Right atrium auricular region (tissue), 2 donors: ENCODE results near the gene CNPY3. TPM values are rescaled to one million over a fixed set of nuclear protein-coding genes. Genes with fewer than 3 reads are reported as not detected.
"Not testable (repeated sequence)": the region's sequence is repeated elsewhere in the genome, so short reads cannot be mapped to it uniquely, and the experiment has no call there.

Source experiments
- DNase-seq: peaks from one replicate; pipeline ENCODE4 v3.0.0-alpha.2; 2019; ENCODE audit warnings: low spot score
- H3K27ac ChIP-seq, 2 donors: fragments of 200-600 bp; sonication (generic); 1 replicate in 1 of 2; 2 replicates in 1 of 2; pipeline ENCODE4 v1.5.1; 2016 to 2019
- H3K27me3 ChIP-seq, 2 donors: fragments of 200-600 bp; sonication (generic); one replicate each; pipeline versions ENCODE4 v1.5.1 to v1.6.0; 2017 to 2019
- H3K36me3 ChIP-seq: fragments of 200-600 bp; sonication (generic); one replicate; pipeline ENCODE4 v1.5.1; 2016
- H3K4me1 ChIP-seq, 2 donors: fragments of 200-600 bp; sonication (generic); one replicate each; pipeline versions ENCODE4 v1.5.1 to v1.6.0; 2017 to 2019
- H3K4me3 ChIP-seq, 2 donors: fragments of 200-600 bp; sonication (generic); 1 replicate in 1 of 2; 2 replicates in 1 of 2; pipeline ENCODE4 v1.5.1; 2017 to 2019; ENCODE audit warnings: mild to moderate bottlenecking in 1 of 2, moderate library complexity in 1 of 2
- H3K9me3 ChIP-seq, 2 donors: fragments of 200-600 bp; sonication (generic); one replicate each; pipeline ENCODE4 v1.5.1; 2019
- CTCF ChIP-seq, 2 donors: fragments of 200-600 bp; sonication (generic); IDR thresholded peaks; one replicate each; pipeline ENCODE4 v1.5.1; 2019; ENCODE audit warnings: antibody characterized with exemption in 2 of 2
- total RNA-seq, 2 donors: library from RNA; depleted of rRNA; stranded (reverse); fragments of >200 nt; gene quantifications; one replicate each; pipeline ENCODE4 v1.1.0, GENCODE V29; 2016

The CNPY3 gene
- total RNA-seq, 2 donors from 2014 or later = 22.0 to 26.5 TPM

GRCh38 chr6:42890311-42891198 is 38.7 kb upstream of the CNPY3 start:
- no peaks in the 10 kb centered on the region for H3K27me3 ChIP-seq
- DNase-seq = peak; percentile 91

DNA sequence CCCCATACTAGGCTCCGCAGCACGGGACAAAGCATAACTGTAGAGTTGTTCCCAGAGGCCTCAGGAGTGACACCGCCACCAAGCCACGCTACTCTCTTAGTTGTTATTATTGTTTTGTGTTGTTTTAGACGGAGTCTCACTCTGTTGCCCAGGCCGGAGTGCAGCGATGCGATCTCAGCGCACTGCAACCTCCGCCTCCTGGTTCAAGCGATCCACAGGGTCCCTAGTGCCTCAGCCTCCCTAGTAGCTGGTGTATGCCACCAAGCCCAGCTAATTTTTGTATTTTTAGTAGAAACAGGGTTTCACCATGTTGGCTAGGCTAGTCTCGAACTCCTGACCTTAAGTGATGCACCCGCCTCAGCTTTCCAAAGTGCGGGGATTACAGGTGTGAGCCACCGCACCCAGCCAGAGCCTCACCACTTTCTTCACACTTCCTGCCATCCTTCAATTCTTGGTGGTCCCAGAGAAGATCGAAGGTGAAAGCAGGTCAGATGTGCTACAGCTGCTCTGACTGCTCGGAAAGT is 38.0 kb upstream of the CNPY3 start:
- no peaks in the 10 kb centered on the region for H3K9me3 ChIP-seq
- peaks cover 0 to 27% of the 10 kb centered on the region in 2 donors for H3K4me1 ChIP-seq
- H3K27ac ChIP-seq = peak overlapping the region; percentile 85 to 92
- peak overlapping the region; percentile 82 to 86 for H3K4me3 ChIP-seq
- H3K36me3 ChIP-seq = peaks cover 6% of the 10 kb centered on the region
- no peak for DNase-seq
- TF ChIP-seq CTCF (IDR thresholded peaks at IDR 0.05) = no peak
- H3K27me3 ChIP-seq = no peaks in the 10 kb centered on the region

More at GRCh38 chr6:42890311-42891198, 38.7 kb upstream of the CNPY3 start:
- peaks cover 13% of the 10 kb centered on the region for H3K36me3 ChIP-seq
- peaks cover 0 to 27% of the 10 kb centered on the region in 2 donors for H3K4me1 ChIP-seq
- H3K9me3 ChIP-seq = no peaks in the 10 kb centered on the region
- H3K27ac ChIP-seq = peak overlapping the region; percentile 85 to 92
- H3K4me3 ChIP-seq = peak overlapping the region; percentile 82 to 86
- TF ChIP-seq CTCF (IDR thresholded peaks at IDR 0.05) = no peak

DNA sequence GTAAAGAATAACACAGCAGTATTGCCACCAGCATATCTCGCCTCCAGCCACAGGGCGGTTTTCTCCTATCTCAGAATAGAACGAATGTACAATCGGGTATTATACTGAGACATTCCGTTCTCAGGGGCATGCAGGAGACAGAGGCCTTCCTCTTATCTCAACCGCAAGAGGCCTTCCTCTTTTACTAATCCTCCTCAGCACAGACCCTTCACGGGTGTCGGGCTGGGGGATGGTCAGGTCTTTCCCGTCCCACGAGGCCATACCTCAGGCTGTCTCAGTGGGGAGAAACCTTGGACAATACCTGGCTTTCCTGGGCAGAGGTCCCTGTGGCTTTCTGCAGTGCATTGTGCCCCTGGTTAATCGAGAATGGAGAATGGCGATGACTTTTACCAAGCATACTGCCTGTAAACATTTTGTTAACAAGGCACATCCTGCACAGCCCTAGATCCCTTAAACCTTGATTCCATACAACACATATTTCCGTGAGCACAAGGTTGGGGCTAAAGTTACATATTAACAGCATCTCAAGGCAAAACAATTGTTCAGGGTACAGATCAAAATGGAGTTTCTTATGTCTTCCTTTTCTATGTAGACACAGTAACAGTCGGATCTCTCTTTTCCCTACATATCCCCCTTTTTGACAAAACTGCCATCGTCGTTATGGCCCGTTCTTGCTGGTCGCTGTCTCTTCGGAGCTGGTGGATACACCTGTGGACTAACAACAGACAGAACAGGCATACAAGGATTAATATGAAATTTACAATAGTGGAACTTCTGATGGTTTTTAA is 35.0 kb upstream of the CNPY3 start:
- Histone ChIP-seq H3K27ac (peak overlapping the region; percentile 60 to 92), H3K4me1 (peaks cover 0 to 34% of the 10 kb centered on the region in 2 donors)
- not testable (repeated sequence) for H3K27me3 ChIP-seq, H3K4me3 ChIP-seq, H3K36me3 ChIP-seq, DNase-seq, H3K9me3 ChIP-seq

DNA sequence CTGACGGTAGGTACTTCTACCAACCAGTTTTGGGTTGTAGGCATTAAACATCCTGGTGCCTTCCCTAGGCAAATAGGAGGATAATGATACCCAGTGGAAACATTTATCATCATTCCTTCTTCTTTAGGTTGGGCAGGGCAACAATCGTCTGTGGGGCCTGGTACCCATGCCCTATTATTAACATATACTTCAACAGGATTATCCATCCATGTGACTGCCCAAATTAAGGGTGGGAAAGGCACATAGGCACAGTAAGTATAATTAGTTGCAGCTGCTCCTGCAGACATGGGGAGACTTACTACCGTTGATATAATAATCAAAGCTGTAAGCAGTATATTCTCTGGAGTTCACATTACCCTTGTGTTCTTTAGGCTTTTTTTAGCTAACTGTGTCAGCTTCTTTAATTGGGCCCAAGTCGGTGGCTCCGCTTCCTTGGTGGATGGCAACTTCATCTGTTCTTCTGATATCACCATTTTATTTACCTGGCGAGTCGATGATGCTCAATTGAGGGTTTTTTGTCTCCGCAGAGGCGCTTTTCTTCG is 33.0 kb upstream of the CNPY3 start:
- Histone ChIP-seq H3K4me1 (peaks cover 0 to 32% of the 10 kb centered on the region in 2 donors), H3K36me3 (no peaks in the 10 kb centered on the region), H3K9me3 (no peaks in the 10 kb centered on the region), H3K27ac (no peak overlapping the region), H3K4me3 (no peak overlapping the region), H3K27me3 (no peaks in the 10 kb centered on the region)
- DNase-seq = no peak
- TF ChIP-seq CTCF (IDR thresholded peaks at IDR 0.05) = no peak

GRCh38 chr6:42898891-42899361 is 30.4 kb upstream of the CNPY3 start:
- peaks cover 0 to 42% of the 10 kb centered on the region in 2 donors for H3K4me1 ChIP-seq
- no peak overlapping the region for H3K27ac ChIP-seq
- H3K36me3 ChIP-seq = no peaks in the 10 kb centered on the region
- TF ChIP-seq CTCF (IDR thresholded peaks at IDR 0.05) = peak; percentile 73 to 88
- no peak overlapping the region for H3K4me3 ChIP-seq
- no peaks in the 10 kb centered on the region for H3K27me3 ChIP-seq
- peak; percentile 74 for DNase-seq
- no peaks in the 10 kb centered on the region for H3K9me3 ChIP-seq
